B cell (primary cell): Measurements from ENCODE around the gene ISLR2.
A peak's percentile ranks its signal among the peaks of the same experiment; 100 is the strongest.

Source experiments
- CTCF ChIP-seq: fragments of 200-600 bp; IDR thresholded peaks from one replicate; pipeline ENCODE4 v1.8.0; 2022; ENCODE audit warnings: antibody characterized with exemption, mild to moderate bottlenecking
- EZH2 ChIP-seq: IDR thresholded peaks from 2 replicates; pipeline ENCODE4 v1.6.1; 2012; ENCODE audit warnings: borderline replicate concordance, low read depth, mild to moderate bottlenecking, moderate library complexity, low read length; ENCODE audit not compliant: insufficient read depth, poor library complexity, severe bottlenecking

- TF ChIP-seq EZH2: peak; percentile 88
- no peak for TF ChIP-seq CTCF
Measured at GRCh38 chr15:74129586-74130154, 716 bp upstream of the ISLR2 start.
